Prostate gland (tissue), 2 donors: ENCODE measurements around the gene CEACAM18. TPM values are rescaled to one million over a fixed set of nuclear protein-coding genes. Genes with fewer than 3 reads are reported as not detected.

Experiments
- DNase-seq: peaks from one replicate; pipeline ENCODE4 v3.0.0-alpha.2; 2019; ENCODE audit warnings: low spot score
- H3K27ac ChIP-seq, 2 donors: fragments of 200-600 bp; sonication (generic); 2 replicates each; pipeline ENCODE4 v1.5.1; 2017 to 2019
- H3K27me3 ChIP-seq: fragments of 200-600 bp; sonication (generic); replicated peaks from 2 replicates; pipeline ENCODE4 v1.5.1; 2019; ENCODE audit not compliant: insufficient read depth
- H3K36me3 ChIP-seq, 2 donors: fragments of 200-600 bp; sonication (generic); 1 replicate in 1 of 2; 2 replicates in 1 of 2; pipeline versions ENCODE4 v1.5.1 to v1.8.1; 2017 to 2019
- H3K4me1 ChIP-seq: fragments of 200-600 bp; sonication (generic); replicated peaks from 2 replicates; pipeline ENCODE4 v1.5.1; 2019
- H3K4me3 ChIP-seq, 2 donors: fragments of 200-600 bp; sonication (generic); 2 replicates each; pipeline ENCODE4 v1.5.1; 2017 to 2019
- H3K9me3 ChIP-seq: fragments of 200-600 bp; sonication (generic); 2 replicates; pipeline ENCODE4 v1.5.1; 2017
- CTCF ChIP-seq, 4 experiments: fragments of 200-600 bp in 2 of 4; fragments of 450-650 bp in 2 of 4; sonication (generic) in 2 of 4; IDR thresholded peaks; 1 replicate in 3 of 4; 2 replicates in 1 of 4; pipeline ENCODE4 v1.5.1; 2016 to 2019; ENCODE audit warnings: antibody characterized with exemption in 4 of 4, mild to moderate bottlenecking in 2 of 4, moderate library complexity in 2 of 4
- POLR2A ChIP-seq: fragments of 450-650 bp; IDR thresholded peaks from one replicate; pipeline ENCODE4 v1.6.1; 2016; ENCODE audit warnings: antibody characterized with exemption, mild to moderate bottlenecking
- POLR2AphosphoS5 ChIP-seq: sonication (generic); formaldehyde crosslinking; IDR thresholded peaks from one replicate; pipeline ENCODE4 v1.6.1; 2017; ENCODE audit warnings: antibody characterized with exemption
- WGBS: methylation state at CpG from one replicate; pipeline ENCODE4 v1.1.5; 2018; 5-methylcytosine and 5-hydroxymethylcytosine counted together
- intact Hi-C: fragments of 100-400 bp; cut with DNase I; formaldehyde crosslinking; loops from one replicate; pipeline ENCODE4 v1.14.2; 2022
- total RNA-seq, 2 donors: library from RNA; depleted of rRNA; stranded (reverse); fragments of >200 nt; gene quantifications; one replicate each; pipeline ENCODE4 v1.1.0, GENCODE V29; 2016

Gene CEACAM18
- total RNA-seq, 2 donors from 2014 or later: not detected

- Histone ChIP-seq H3K27me3 (no peaks in the 10 kb centered on the region), H3K4me3 (no peak overlapping the region), H3K27ac (no peak overlapping the region), H3K9me3 (no peaks in the 10 kb centered on the region), H3K36me3 (no peaks in the 10 kb centered on the region), H3K4me1 (no peaks in the 10 kb centered on the region)
- DNase-seq: no peak
- intact Hi-C loops: no loop called here
- 85% methylated on average over 4 of the region's 4 CpGs for WGBS
- TF ChIP-seq POLR2A (no peak), POLR2AphosphoS5 (no peak), CTCF (IDR thresholded peaks at IDR 0.05) (no peak)
Measured at GRCh38 chr19:51467864-51468544, 10.3 kb upstream of the CEACAM18 start.

GRCh38 chr19:51468545-51468920 lies 9.8 kb upstream of the CEACAM18 start:
- DNase-seq: no peak
- WGBS: 60% methylated on average over 2 of the region's 2 CpGs
- Histone ChIP-seq H3K36me3 (no peaks in the 10 kb centered on the region), H3K27ac (no peak overlapping the region), H3K4me1 (no peaks in the 10 kb centered on the region), H3K27me3 (no peaks in the 10 kb centered on the region), H3K9me3 (no peaks in the 10 kb centered on the region), H3K4me3 (no peak overlapping the region)
- intact Hi-C loops: no loop called here
- no peak for TF ChIP-seq CTCF (IDR thresholded peaks at IDR 0.05)
- TF ChIP-seq POLR2AphosphoS5: no peak
- no peak for TF ChIP-seq POLR2A

- 62% methylated on average over 4 of the region's 4 CpGs for WGBS
- intact Hi-C loops: no loop called here
- no peaks in the 10 kb centered on the region for H3K36me3 ChIP-seq
- no peak overlapping the region for H3K4me3 ChIP-seq
- no peaks in the 10 kb centered on the region for H3K27me3 ChIP-seq
- H3K9me3 ChIP-seq: no peaks in the 10 kb centered on the region
- no peak overlapping the region for H3K27ac ChIP-seq
- no peak for TF ChIP-seq POLR2AphosphoS5
- no peak for DNase-seq
- H3K4me1 ChIP-seq: no peaks in the 10 kb centered on the region
Measured at GRCh38 chr19:51469162-51469561, 9.2 kb upstream of the CEACAM18 start.

- intact Hi-C loops: loop anchor here (5.0 to 10.0 kb wide), 2 partner anchors 188 to 305 kb away; no protein-coding TSS in a partner anchor
Measured at GRCh38 chr19:51469629-51470028, 8.7 kb upstream of the CEACAM18 start.

GRCh38 chr19:51470966-51471365 lies 7.4 kb upstream of the CEACAM18 start:
- intact Hi-C loops: loop anchor here (5.0 to 10.0 kb wide), 2 partner anchors 186 to 304 kb away; no protein-coding TSS in a partner anchor
- no peak for DNase-seq
- H3K4me3 ChIP-seq: no peak overlapping the region
- H3K27ac ChIP-seq: no peak overlapping the region
- no peak for TF ChIP-seq CTCF (IDR thresholded peaks at IDR 0.05)
- no peak for TF ChIP-seq POLR2AphosphoS5
- TF ChIP-seq POLR2A: no peak
- no peaks in the 10 kb centered on the region for H3K36me3 ChIP-seq
- WGBS: 87% methylated on average over 9 of the region's 9 CpGs
- no peaks in the 10 kb centered on the region for H3K4me1 ChIP-seq
- H3K9me3 ChIP-seq: no peaks in the 10 kb centered on the region
- no peaks in the 10 kb centered on the region for H3K27me3 ChIP-seq

More at GRCh38 chr19:51469629-51470028, 8.7 kb upstream of the CEACAM18 start:
- H3K27ac ChIP-seq: no peak overlapping the region
- no peaks in the 10 kb centered on the region for H3K27me3 ChIP-seq
- TF ChIP-seq CTCF (IDR thresholded peaks at IDR 0.05) (no peak), POLR2AphosphoS5 (no peak), POLR2A (no peak)
- H3K4me3 ChIP-seq: no peak overlapping the region
- no peak for DNase-seq
- H3K36me3 ChIP-seq: no peaks in the 10 kb centered on the region
- H3K4me1 ChIP-seq: no peaks in the 10 kb centered on the region
- 64% methylated on average over 1 of the region's 1 CpG for WGBS
- no peaks in the 10 kb centered on the region for H3K9me3 ChIP-seq
